ENCODE results near the gene TTC39A.
"Not testable (repeated sequence)": the region's sequence is repeated elsewhere in the genome, so short reads cannot be mapped to it uniquely, and the experiment has no call there.

The TTC39A gene

GRCh38 chr1:51336004-51336403, 5.6 kb upstream of the TTC39A start:
- DNase-seq = no peak

GRCh38 chr1:51331206-51332100, 1.1 kb upstream of the TTC39A start:
- peak in 1 of 2 donors; percentile 21 for DNase-seq

GRCh38 chr1:51329443-51330325, 678 bp downstream of the TTC39A start:
- no peak for DNase-seq

DNA sequence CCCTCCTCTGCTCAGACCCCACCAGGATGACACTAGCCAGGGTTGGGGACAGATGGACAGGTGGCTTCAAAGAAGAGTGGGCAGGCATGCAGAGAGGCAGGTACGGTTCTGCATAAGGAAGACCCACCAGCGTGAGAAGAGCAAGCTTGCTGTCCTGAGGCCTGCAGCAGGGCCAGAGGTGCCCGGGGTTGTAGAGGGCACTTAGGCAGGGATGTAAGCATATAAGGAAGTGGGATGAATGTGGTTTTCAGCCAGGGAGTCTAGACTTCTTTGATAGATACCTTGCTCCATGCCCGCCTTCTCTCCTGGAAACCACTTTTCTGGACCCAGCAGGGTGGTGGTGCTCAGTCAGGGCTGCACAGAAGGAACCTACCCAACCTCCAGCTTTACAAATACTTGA, 1.4 kb downstream of the TTC39A start:
- no peak for DNase-seq

GRCh38 chr1:51328279-51328678, 2.1 kb downstream of the TTC39A start:
- DNase-seq = no peak

- no peak for DNase-seq
Measured at GRCh38 chr1:51327386-51327785, 3.0 kb downstream of the TTC39A start.

- no peak for DNase-seq
Measured at GRCh38 chr1:51326839-51327238, 3.5 kb downstream of the TTC39A start.

DNA sequence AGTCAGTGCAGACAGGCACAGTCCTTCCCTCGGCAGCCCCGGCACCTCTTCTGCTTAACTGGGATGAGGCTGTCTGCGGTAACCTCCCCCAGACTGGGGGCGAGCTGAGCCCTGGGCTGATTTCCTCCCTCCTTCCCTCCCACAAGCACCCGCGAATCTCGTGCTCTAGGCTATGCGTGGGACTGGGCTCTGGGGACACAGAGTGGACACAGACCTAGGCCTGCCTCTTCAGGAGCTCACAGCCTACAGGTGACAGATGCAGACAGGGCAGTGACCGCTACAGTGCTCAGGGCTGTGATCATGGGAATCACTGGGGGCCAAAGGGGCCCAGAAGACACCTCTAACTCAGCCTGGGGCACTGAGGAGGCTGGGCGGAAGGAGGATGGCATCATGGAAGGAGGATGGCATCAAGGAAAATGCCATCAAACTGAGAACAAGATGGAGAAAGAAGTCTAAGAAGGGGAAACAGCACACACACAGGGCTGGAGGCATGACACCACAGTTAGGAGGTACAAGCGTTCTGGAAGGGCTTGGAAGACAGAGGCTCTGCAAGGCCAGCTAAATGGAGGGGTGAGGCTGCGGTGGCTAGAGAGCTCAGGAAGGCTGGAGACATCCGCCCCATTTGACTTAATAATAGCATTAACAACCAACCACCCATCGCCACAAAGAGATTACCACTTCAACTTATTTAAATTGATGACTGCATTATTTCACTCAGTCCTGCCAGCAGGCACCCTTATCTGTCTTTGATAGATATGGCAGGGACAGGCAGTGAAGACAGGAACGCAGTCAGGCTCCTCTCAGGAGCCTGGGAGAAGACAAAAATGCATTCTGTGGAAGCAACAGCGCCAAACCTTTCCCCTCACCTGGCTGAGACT, 4.2 kb downstream of the TTC39A start:
- no peak for DNase-seq

GRCh38 chr1:51325391-51325790, 5.0 kb downstream of the TTC39A start:
- no peak for DNase-seq

DNA sequence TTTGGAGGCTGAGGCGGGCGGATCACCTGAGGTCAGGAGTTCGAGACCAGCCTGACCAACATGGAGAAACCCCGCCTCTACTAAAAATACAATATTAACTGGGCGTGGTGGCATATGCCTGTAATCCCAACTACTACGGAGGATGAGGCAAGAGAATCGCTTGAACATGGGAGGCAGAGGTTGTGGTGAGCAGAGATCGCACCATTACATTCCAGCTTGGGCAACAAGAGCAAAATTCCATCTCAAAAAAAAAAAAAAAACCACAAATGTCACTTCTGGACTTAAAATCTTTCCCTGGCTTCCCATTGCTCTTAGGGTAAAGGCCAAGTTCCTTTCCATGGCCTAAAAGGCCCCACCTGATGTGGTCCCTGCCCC, 5.4 kb downstream of the TTC39A start:
- not testable (repeated sequence) for DNase-seq

- no peak for DNase-seq
Measured at GRCh38 chr1:51324251-51325010, 5.9 kb downstream of the TTC39A start.

DNA sequence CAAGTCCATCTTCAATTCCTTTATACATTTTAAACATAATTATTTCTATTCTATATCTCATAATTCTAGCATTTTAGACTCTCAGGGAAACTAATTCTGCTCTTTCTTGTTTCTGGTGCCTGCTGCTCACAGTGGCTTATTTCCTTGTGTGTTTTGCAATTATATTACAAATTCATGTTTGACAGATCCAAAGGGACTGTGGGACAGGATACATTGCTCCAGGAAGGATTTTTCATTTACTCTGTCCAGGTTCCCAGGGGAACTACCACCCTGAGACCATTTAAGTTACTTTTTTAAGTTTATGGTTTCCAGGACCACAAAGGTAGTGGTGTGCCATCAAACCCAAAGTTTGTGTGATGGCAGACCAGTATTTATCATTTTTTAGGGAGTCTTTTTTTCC, 6.6 kb downstream of the TTC39A start:
- DNase-seq = no peak

GRCh38 chr1:51322417-51323101, 7.8 kb downstream of the TTC39A start:
- DNase-seq = no peak

- no peak for DNase-seq
Measured at GRCh38 chr1:51321924-51322280, 8.5 kb downstream of the TTC39A start.

GRCh38 chr1:51320967-51321923, 9.1 kb downstream of the TTC39A start:
- no peak for DNase-seq

- no peak for DNase-seq
Measured at GRCh38 chr1:51317798-51318197, 12.6 kb downstream of the TTC39A start.

DNA sequence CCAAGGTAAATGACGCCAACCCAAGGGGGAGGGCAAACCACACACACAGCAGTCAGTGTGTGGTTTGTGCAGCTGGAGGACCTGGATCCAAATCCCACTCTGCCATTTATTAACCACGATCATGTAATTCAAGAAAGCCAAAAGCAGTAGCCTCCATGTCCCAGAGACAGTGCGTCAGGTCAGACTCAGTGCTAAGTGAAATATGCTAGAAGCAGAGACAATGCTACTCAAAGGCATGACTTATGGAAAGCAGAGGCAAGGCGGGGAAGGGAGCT, 13.6 kb downstream of the TTC39A start:
- DNase-seq = no peak

- DNase-seq = no peak
Measured at GRCh38 chr1:51316113-51316845, 14.1 kb downstream of the TTC39A start.

DNA sequence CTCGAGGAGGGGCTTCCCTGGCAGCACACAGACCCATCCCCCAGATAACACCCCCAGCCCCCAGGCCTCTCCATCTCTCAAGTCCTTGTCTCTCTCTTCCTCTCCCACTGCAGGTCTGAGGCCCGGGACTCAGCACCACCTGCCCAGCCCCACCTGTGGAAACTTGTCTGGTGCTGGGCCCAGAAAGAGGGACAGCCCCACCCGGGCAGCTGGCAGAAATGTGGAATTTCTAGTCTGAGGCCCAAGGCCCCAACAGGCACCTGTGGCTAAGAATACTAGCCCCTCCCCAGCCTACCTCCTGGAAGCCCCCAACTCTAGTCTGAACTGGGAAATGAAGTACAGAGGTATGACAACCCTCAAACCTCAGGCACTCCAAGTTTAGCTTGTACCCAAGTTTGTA, 15.4 kb downstream of the TTC39A start:
- no peak for DNase-seq

Measured in CD4-positive, alpha-beta T cell treated with Interleukin-4 for 1 hour (primary cell).